ENCODE measurements around the gene HEMGN.
A peak's percentile ranks its signal among the peaks of the same experiment; 100 is the strongest.
"Not testable (repeated sequence)": the region's sequence is repeated elsewhere in the genome, so short reads cannot be mapped to it uniquely, and the experiment has no call there.

The HEMGN gene

GRCh38 chr9:97958812-97959511 is 21.0 kb upstream of the HEMGN start:
- Histone ChIP-seq H3K36me3 (replicated peaks) (no peaks in the 10 kb centered on the region), H3K4me3 (no peak overlapping the region), H3K27me3 (ENCODE audit: low read depth) (no peaks in the 10 kb centered on the region), H3K9me3 (no peaks in the 10 kb centered on the region), H3K4me1 (peaks cover 14% of the 10 kb centered on the region)
- no peak for DNase-seq (ENCODE audit: low spot score in 2 of 2)
- in situ Hi-C loops (cut with MboI; ENCODE audit: low sequenced_read_pairs), result no loop called here

- Histone ChIP-seq H3K36me3 (replicated peaks) (no peaks in the 10 kb centered on the region), H3K9me3 (no peaks in the 10 kb centered on the region; the same call in 1 of the 2 replicates), H3K4me1 (peaks cover under 1% of the 10 kb centered on the region; the same call in 1 of the 2 replicates), H3K4me3 (no peak overlapping the region), H3K27me3 (ENCODE audit: low read depth) (no peaks in the 10 kb centered on the region)
- no peak for DNase-seq (ENCODE audit: low spot score in 2 of 2)
- in situ Hi-C loops (cut with MboI; ENCODE audit: low sequenced_read_pairs), result no loop called here
Observed at GRCh38 chr9:97956331-97956730, 18.4 kb upstream of the HEMGN start.

- Histone ChIP-seq H3K36me3 (replicated peaks) (no peaks in the 10 kb centered on the region), H3K9me3 (no peaks in the 10 kb centered on the region; the same call in 1 of the 2 replicates), H3K4me3 (no peak overlapping the region), H3K4me1 (no peaks in the 10 kb centered on the region), H3K27me3 (ENCODE audit: low read depth) (peaks cover 8% of the 10 kb centered on the region)
- in situ Hi-C loops (cut with MboI; ENCODE audit: low sequenced_read_pairs), result no loop called here
- peak; percentile 44 to 61 for DNase-seq (ENCODE audit: low spot score in 2 of 2)
Observed at GRCh38 chr9:97954550-97954989, 16.6 kb upstream of the HEMGN start.

DNA sequence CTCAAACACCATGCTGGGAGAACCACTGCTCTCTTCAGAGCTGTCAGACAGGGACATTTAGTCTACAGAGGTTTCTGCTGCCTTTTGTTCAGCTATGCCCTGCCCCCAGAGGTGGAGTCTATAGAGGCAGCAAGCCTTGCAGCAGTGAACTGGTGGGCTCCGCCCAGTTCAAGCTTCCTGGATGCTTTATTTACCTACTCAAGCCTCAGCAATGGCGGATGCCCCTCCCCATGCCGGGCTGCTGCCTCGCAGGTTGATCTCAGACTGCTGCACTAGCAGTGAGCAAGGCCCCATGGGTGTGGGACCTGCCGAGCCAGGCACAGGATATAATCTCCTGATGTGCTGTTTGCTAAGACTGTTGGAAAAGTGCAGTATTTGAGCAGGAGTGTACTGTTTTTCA is 12.9 kb upstream of the HEMGN start:
- H3K9me3 ChIP-seq; H3K4me1 ChIP-seq; in situ Hi-C loops (cut with MboI; ENCODE audit: low sequenced_read_pairs); H3K36me3 ChIP-seq (replicated peaks); H3K4me3 ChIP-seq: not testable (repeated sequence)
- peaks cover 26% of the 10 kb centered on the region for H3K27me3 ChIP-seq (ENCODE audit: low read depth)
- peak in 1 of 2 experiments; percentile 35 for DNase-seq (ENCODE audit: low spot score in 2 of 2)

DNA sequence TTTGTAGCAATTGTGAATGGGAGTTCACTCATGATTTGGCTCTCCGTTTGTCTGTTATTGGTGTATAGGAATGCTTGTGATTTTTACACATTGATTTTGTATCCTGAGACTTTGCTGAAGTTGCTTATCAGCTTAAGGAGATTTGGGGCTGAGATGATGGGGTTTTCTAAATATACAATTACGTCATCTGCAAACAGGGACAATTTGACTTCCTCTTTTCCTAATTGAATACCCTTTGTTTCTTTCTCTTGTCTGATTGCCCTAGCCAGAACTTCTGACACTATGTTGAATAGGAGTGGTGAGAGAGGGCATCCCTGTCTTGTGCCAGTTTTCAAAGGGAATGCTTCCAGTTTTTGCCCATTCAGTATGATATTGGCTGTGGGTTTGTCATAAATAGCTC is 9.1 kb upstream of the HEMGN start:
- in situ Hi-C loops (cut with MboI; ENCODE audit: low sequenced_read_pairs); H3K4me3 ChIP-seq; H3K4me1 ChIP-seq; DNase-seq (ENCODE audit: low spot score in 2 of 2); H3K9me3 ChIP-seq; H3K36me3 ChIP-seq (replicated peaks): not testable (repeated sequence)
- H3K27me3 ChIP-seq (ENCODE audit: low read depth), result peaks cover 42% of the 10 kb centered on the region

- H3K4me1 ChIP-seq; DNase-seq (ENCODE audit: low spot score in 2 of 2); H3K4me3 ChIP-seq; H3K9me3 ChIP-seq; in situ Hi-C loops (cut with MboI; ENCODE audit: low sequenced_read_pairs); H3K36me3 ChIP-seq (replicated peaks): not testable (repeated sequence)
- H3K27me3 ChIP-seq (ENCODE audit: low read depth), result peaks cover 49% of the 10 kb centered on the region
Observed at GRCh38 chr9:97945470-97945869, 7.5 kb upstream of the HEMGN start.

DNA sequence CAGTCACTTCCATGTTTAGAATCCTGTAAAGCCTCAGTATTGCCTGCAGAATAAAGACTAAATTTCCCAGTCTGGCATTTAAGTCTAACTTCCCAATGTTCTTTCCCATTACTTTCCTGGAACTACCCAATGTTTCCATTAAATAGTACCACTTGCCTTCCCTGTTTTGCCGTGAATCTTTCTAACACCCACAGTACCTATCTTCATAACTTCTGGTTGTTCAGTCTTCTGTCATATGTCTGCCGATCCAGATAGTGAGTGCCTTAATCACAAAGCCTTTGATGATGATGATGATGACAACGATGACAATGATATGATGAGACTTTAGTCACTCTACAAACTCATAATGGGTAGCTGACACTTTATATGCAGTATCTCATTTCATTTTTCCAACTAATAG is 6.6 kb upstream of the HEMGN start:
- Histone ChIP-seq H3K36me3 (replicated peaks) (no peaks in the 10 kb centered on the region), H3K4me3 (no peak overlapping the region), H3K9me3 (no peaks in the 10 kb centered on the region; the same call in 1 of the 2 replicates), H3K27me3 (ENCODE audit: low read depth) (peaks cover 44% of the 10 kb centered on the region), H3K4me1 (no peaks in the 10 kb centered on the region)
- in situ Hi-C loops (cut with MboI; ENCODE audit: low sequenced_read_pairs), result no loop called here
- no peak for DNase-seq (ENCODE audit: low spot score in 2 of 2)

DNA sequence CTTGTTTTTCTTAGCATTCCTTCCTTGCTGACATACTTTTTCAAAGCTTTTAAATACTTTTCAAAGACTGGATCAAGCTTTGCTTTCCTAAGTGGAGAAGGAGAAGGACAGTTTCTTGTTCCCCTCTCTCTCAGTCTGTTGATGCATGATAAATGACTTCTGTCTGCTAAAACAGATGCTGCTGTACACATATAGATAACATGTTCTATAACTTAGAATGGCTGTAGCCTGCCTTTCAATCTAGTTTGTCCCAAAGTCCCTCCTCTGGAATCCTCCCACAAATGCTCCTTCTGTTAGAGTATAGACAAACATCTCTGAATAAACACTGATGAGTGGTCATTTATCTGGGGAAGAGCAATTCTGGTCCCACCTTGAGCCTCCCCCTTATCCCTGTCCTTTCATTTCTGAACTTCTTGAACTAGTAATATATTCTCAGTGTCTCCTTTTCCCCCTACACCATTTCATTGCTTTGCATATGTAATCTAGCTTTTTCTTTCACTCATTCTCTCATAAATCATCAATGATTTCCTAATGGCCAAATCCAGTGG is 5.4 kb upstream of the HEMGN start:
- no peak for DNase-seq (ENCODE audit: low spot score in 2 of 2)
- Histone ChIP-seq H3K36me3 (replicated peaks) (no peaks in the 10 kb centered on the region), H3K27me3 (ENCODE audit: low read depth) (peaks cover 44% of the 10 kb centered on the region), H3K4me3 (no peak overlapping the region), H3K4me1 (no peaks in the 10 kb centered on the region), H3K9me3 (no peaks in the 10 kb centered on the region)
- in situ Hi-C loops (cut with MboI; ENCODE audit: low sequenced_read_pairs), result no loop called here

DNA sequence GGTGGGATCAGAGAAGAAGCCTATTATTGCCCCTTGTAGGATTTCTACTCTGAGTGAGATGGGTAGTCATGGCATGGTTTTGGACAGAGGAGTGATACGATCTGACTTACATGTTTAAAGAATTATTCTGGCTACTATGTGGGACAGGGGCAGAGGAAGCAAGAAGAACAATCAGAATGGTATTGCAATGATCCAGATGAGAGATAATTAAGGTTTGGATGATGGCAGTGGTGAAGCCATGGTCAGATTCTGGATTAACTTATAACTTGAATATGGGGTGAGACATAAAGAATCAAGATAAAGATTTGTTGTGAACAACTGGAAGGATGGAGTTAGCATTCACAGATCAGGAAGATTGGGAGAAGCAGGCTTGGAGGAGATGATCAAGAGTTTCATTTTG is 3.4 kb upstream of the HEMGN start:
- Histone ChIP-seq H3K36me3 (replicated peaks) (no peaks in the 10 kb centered on the region), H3K9me3 (no peaks in the 10 kb centered on the region), H3K4me1 (no peaks in the 10 kb centered on the region), H3K27me3 (ENCODE audit: low read depth) (peaks cover 52% of the 10 kb centered on the region), H3K4me3 (no peak overlapping the region)
- no peak for DNase-seq (ENCODE audit: low spot score in 2 of 2)
- in situ Hi-C loops (cut with MboI; ENCODE audit: low sequenced_read_pairs), result no loop called here

DNA sequence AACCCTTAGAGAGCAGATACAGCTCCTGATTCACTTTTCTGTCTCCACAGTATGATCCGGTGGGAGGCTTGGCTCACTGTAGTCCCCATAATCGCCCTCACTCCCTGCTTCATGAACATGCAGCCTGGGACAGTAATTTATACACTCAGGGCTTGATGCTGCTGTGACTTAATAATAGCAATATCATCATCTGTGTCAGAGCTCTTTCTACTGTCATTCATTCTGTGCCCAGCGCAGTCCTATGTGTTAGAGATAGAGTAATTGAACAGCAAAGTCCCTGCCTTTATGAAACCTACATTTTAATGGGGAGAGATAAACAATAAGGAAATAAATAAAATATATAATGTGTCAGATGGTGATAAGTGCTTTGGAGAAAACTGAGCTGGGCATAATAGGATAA is 2.8 kb upstream of the HEMGN start:
- in situ Hi-C loops (cut with MboI; ENCODE audit: low sequenced_read_pairs), result no loop called here
- Histone ChIP-seq H3K27me3 (ENCODE audit: low read depth) (peaks cover 56% of the 10 kb centered on the region), H3K4me3 (no peak overlapping the region), H3K4me1 (no peaks in the 10 kb centered on the region), H3K36me3 (replicated peaks) (no peaks in the 10 kb centered on the region), H3K9me3 (no peaks in the 10 kb centered on the region)
- no peak for DNase-seq (ENCODE audit: low spot score in 2 of 2)

DNA sequence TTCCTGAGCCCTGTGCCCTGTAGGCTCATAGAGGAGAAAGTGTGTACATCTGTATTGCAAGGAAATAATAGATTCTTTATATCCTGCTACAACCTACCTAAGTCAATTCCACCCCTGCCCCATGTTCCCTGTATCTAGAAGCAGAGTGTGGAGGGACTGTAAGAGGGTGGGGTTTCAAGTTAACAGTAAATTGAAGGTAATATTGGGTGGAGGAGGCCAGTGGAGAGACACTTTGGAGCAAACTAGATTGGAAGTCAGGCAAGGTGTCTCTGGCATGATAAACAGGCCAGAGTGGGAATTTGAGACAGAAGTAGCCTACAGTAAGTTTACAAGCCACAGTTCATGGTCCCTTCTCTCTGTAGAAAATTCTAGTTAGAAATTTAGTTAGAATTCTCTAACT is 2.3 kb upstream of the HEMGN start:
- H3K9me3 ChIP-seq, result no peaks in the 10 kb centered on the region
- H3K4me1 ChIP-seq, result no peaks in the 10 kb centered on the region
- H3K27me3 ChIP-seq (ENCODE audit: low read depth), result peaks cover 60% of the 10 kb centered on the region
- in situ Hi-C loops (cut with MboI; ENCODE audit: low sequenced_read_pairs), result no loop called here
- no peak overlapping the region for H3K4me3 ChIP-seq
- no peak for DNase-seq (ENCODE audit: low spot score in 2 of 2)
- no peaks in the 10 kb centered on the region for H3K36me3 ChIP-seq (replicated peaks)

DNA sequence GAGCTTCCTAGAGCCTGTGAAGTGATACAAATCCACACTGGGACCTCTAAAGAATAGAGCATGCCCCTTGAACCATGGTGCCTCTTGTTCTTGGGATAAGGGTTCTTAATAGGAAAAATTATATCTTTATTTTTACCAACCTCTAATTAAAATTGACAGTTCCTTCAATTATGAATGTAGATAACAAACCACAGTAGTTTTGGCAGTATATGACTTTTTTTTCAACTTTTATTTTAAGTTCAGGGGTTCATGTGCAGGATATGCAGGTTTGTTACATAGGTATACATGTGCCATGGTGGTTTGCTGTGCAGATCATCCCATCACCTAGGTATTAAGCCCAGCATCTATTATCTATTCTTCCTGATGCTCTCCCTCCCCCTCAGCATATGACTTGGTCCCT is 974 bp downstream of the HEMGN start:
- H3K27me3 ChIP-seq (ENCODE audit: low read depth), result peaks cover 65% of the 10 kb centered on the region
- H3K36me3 ChIP-seq (replicated peaks), result no peaks in the 10 kb centered on the region
- in situ Hi-C loops (cut with MboI; ENCODE audit: low sequenced_read_pairs), result no loop called here
- H3K4me3 ChIP-seq, result no peak overlapping the region
- DNase-seq (ENCODE audit: low spot score in 2 of 2), result no peak
- H3K9me3 ChIP-seq, result no peaks in the 10 kb centered on the region
- no peaks in the 10 kb centered on the region for H3K4me1 ChIP-seq

DNA sequence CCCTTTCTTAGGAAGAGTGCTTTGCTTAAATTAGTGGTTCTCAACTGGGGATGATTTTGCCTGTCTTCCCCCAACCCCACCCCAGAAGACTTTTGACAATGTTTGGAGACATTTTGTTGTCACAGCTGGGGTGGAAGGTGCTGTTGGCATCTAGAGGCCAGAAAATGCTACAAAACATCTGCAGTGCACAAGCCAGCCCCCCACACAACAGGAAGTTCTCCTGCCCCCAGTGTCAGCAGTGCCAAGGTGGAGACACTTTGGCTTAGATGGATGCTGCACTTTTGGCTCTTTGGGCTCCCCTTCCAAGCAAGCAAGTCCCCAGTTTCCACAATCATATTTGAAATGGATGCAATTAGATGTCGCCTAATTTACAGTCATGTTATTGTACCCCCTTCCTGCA is 2.7 kb downstream of the HEMGN start:
- Histone ChIP-seq H3K4me3 (no peak overlapping the region), H3K36me3 (replicated peaks) (no peaks in the 10 kb centered on the region), H3K4me1 (no peaks in the 10 kb centered on the region), H3K27me3 (ENCODE audit: low read depth) (peaks cover 75% of the 10 kb centered on the region), H3K9me3 (no peaks in the 10 kb centered on the region)
- no peak for DNase-seq (ENCODE audit: low spot score in 2 of 2)
- in situ Hi-C loops (cut with MboI; ENCODE audit: low sequenced_read_pairs), result no loop called here

GRCh38 chr9:97934321-97935115 is 3.5 kb downstream of the HEMGN start:
- Histone ChIP-seq H3K9me3 (no peaks in the 10 kb centered on the region), H3K27me3 (ENCODE audit: low read depth) (peaks cover 78% of the 10 kb centered on the region), H3K36me3 (replicated peaks) (no peaks in the 10 kb centered on the region), H3K4me1 (no peaks in the 10 kb centered on the region), H3K4me3 (no peak overlapping the region)
- DNase-seq (ENCODE audit: low spot score in 2 of 2), result peak in 1 of 2 experiments; percentile 9
- in situ Hi-C loops (cut with MboI; ENCODE audit: low sequenced_read_pairs), result no loop called here

Data from HAP-1 (cell line).